HepG2 (cell line): Measurements from ENCODE around the gene IL5RA. TPM values are rescaled to one million over a fixed set of nuclear protein-coding genes. Genes with fewer than 3 reads are reported as not detected.

ENCODE experiments used
- ATAC-seq: fragments of 200-7000 bp; cut with Tn5 transposase; 3 replicates; pipeline ENCODE4 v1.9.1; 2020; ENCODE audit warnings: mild to moderate bottlenecking, moderate library complexity
- BruUV-seq: library from RNA; stranded (reverse); fragments of 400-500 nt; replicated peaks from 2 replicates; lab custom pipeline; 2021; lab: Mats Ljungman, UMichigan
- CTCF ChIA-PET: fragments of 300-600 bp; formaldehyde crosslinking; extraction: SDS; loops from one replicate; lab custom pipeline; 2021; ENCODE audit warnings: low total read pairs, inconsistent platforms, low intra/inter-chr PET ratio; lab: Yijun Ruan, JAX
- POLR2A ChIA-PET: fragments of 350-600 bp; sonication (Branson Sonifier 250); formaldehyde crosslinking; loops from one replicate; lab custom pipeline; 2020; ENCODE audit warnings: antibody characterized with exemption, inconsistent platforms; lab: Yijun Ruan, JAX
- DNase-seq: peaks from one replicate; pipeline ENCODE4 v3.0.0-alpha.2; 2015; ENCODE audit warnings: low spot score
- FAIRE-seq: peaks from 3 replicates; lab custom pipeline; 2011; peaks lifted over from hg19 to GRCh38; lab: Jason Lieb, UNC
- H2AFZ ChIP-seq: one replicate; pipeline ENCODE4 v1.6.1; 2011; ENCODE audit warnings: low read length, inconsistent platforms
- H3K27ac ChIP-seq: fragments of 300-600 bp; 3 replicates; pipeline ENCODE4 v1.8.0; 2011; ENCODE audit warnings: mixed run types, mild to moderate bottlenecking, mixed read lengths, low read length, inconsistent platforms; ENCODE audit not compliant: insufficient read depth; ENCODE audit errors: extremely low read length
- H3K27me3 ChIP-seq, 2 experiments: fragments of 200-600 bp in 1 of 2; 2 replicates in 1 of 2; 3 replicates in 1 of 2; pipeline versions ENCODE4 v1.6.0 to v1.8.0; 2011; ENCODE audit warnings: low read length in 2 of 2, mild to moderate bottlenecking in 2 of 2, moderate library complexity in 2 of 2, inconsistent platforms in 1 of 2; ENCODE audit not compliant: insufficient read depth in 2 of 2, control insufficient read depth in 1 of 2
- H3K36me3 ChIP-seq, 2 experiments: fragments of 200-600 bp in 1 of 2; replicated peaks in 1 of 2; 2 replicates in 1 of 2; 3 replicates in 1 of 2; pipeline versions ENCODE4 v1.5.1 to v1.8.0; 2011; ENCODE audit warnings: low read length in 2 of 2, inconsistent platforms in 1 of 2; ENCODE audit not compliant: insufficient read depth in 2 of 2, control insufficient read depth in 1 of 2
- H3K4me1 ChIP-seq: 2 replicates; pipeline ENCODE4 v1.5.1; 2012; ENCODE audit warnings: low read length, inconsistent platforms; ENCODE audit not compliant: insufficient read depth
- H3K4me2 ChIP-seq: 2 replicates; pipeline ENCODE4 v1.6.0; 2011; ENCODE audit warnings: low read depth, low read length, inconsistent platforms
- H3K4me3 ChIP-seq, 3 experiments: fragments of 200-600 bp in 1 of 3; sonication (generic), shearing (Covaris generic) in 1 of 3; replicated peaks in 1 of 3; 2 replicates each; pipeline ENCODE4 v1.5.1; 2011 to 2016; ENCODE audit warnings: low read length in 3 of 3, inconsistent platforms in 2 of 3, low read depth in 2 of 3, mild to moderate bottlenecking in 2 of 3, control low read depth in 1 of 3, mixed read lengths in 1 of 3; ENCODE audit not compliant: insufficient read depth in 1 of 3
- H3K79me2 ChIP-seq: one replicate; pipeline ENCODE4 v1.6.1; 2011; ENCODE audit warnings: low read length, inconsistent platforms; ENCODE audit not compliant: insufficient read depth
- H3K9ac ChIP-seq: 2 replicates; pipeline ENCODE4 v1.6.0; 2011; ENCODE audit warnings: mild to moderate bottlenecking, low read depth, low read length, inconsistent platforms; ENCODE audit not compliant: insufficient read depth
- H3K9me3 ChIP-seq: 2 replicates; pipeline ENCODE4 v1.5.1; 2012; ENCODE audit warnings: mild to moderate bottlenecking, low read length
- H4K20me1 ChIP-seq: 2 replicates; pipeline ENCODE4 v1.6.0; 2011; ENCODE audit warnings: inconsistent platforms, mild to moderate bottlenecking, low read length, moderate library complexity; ENCODE audit not compliant: insufficient read depth
- CREB1 ChIP-seq, 2 experiments: fragments of 450-650 bp in 1 of 2; IDR thresholded peaks; 2 replicates each; pipeline ENCODE4 v1.6.1; 2016 to 2017; ENCODE audit warnings: control low read depth in 1 of 2, mild to moderate bottlenecking in 1 of 2, missing compliant biosample characterization in 1 of 2, missing genetic modification characterization in 1 of 2
- CREM ChIP-seq, 2 experiments: sonication (generic) in 1 of 2; formaldehyde crosslinking in 1 of 2; IDR thresholded peaks; 2 replicates each; pipeline versions ENCODE4 v1.4.0 to v1.6.1; 2016 to 2020; ENCODE audit warnings: antibody characterized with exemption in 1 of 2, mild to moderate bottlenecking in 1 of 2, missing genetic modification reagents in 1 of 2
- FOXA3 ChIP-seq: IDR thresholded peaks from 2 replicates; pipeline ENCODE4 v1.6.1; 2016; ENCODE audit warnings: missing genetic modification reagents, missing compliant biosample characterization
- ZNF761 ChIP-seq: sonication (generic); formaldehyde crosslinking; conservative IDR thresholded peaks from 2 replicates; pipeline ENCODE4 v1.4.0; 2020; ENCODE audit warnings: mild to moderate bottlenecking, missing genetic modification reagents
- WGBS: methylation state at CpG from one replicate; pipeline ENCODE4 v1.1.6; 2017; ENCODE audit warnings: low lambda C conversion rate; 5-methylcytosine and 5-hydroxymethylcytosine counted together
- in situ Hi-C: cut with HindIII; loops from 2 replicates; pipeline ENCODE4 v1.10.0; 2017; ENCODE audit warnings: low pct_unique_long_range_greater_than_20kb; ENCODE audit not compliant: extremely low pct_ligation_motif_present
- intact Hi-C: fragments of 100-400 bp; cut with micrococcal nuclease; formaldehyde crosslinking; loops from one replicate; pipeline ENCODE4 v1.10.0; 2022; ENCODE audit not compliant: unreplicated experiment
- polyA plus RNA-seq, 8 experiments: library from polyadenylated mRNA; depleted of rRNA in 3 of 8; stranded (reverse) in 7 of 8; unstranded in 1 of 8; fragments of >200 nt; fragmentation: Illumina TruSeq in 4 of 8; extraction: Trizol in 4 of 8; gene quantifications; 2 replicates each; pipeline versions ENCODE4 v1.2.1 to v1.2.3, GENCODE V29; 2011 to 2016; ENCODE audit warnings: low read depth in 4 of 8, missing spikeins in 1 of 8, mixed read lengths in 1 of 8; ENCODE audit not compliant: insufficient read depth in 1 of 8
- total RNA-seq, 5 experiments: library from RNA; depleted of rRNA; stranded (reverse); fragments of >200 nt; fragmentation: Illumina TruSeq; extraction: Trizol; gene quantifications; 2 replicates each; pipeline ENCODE4 v1.2.3, GENCODE V29; 2016; ENCODE audit warnings: low read depth in 1 of 5
- TF ChIP-seq, protein P1 (sequence below): sonication (generic); formaldehyde crosslinking; IDR thresholded peaks from 2 replicates; pipeline ENCODE4 v1.4.0; 2020; ENCODE audit warnings: mild to moderate bottlenecking, low read depth, missing genetic modification reagents

Gene IL5RA
- total and polyA plus RNA-seq, 2 of the 13 experiments (the other 11 are each of a cell fraction or from before 2014, with no cell fraction given): not detected

DNA sequence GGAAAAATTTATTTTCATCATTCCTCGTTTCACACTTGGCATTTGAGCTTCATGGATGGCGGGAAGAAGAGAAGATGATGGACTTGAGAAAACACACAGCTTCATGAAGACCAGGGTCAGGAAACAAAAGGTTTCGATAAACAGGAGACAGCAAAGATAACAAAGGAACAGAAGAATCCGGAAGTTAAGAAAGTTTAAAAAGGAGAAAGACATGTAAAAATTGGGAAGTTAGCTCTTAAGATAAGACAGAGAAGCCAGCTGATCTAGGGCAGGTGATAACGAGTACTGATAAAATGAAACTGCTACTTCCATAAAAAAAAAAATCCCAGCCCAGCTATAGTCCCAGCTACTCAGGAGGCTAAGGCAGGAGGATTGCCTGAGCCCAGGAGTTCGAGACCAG is 23.9 kb downstream of the IL5RA start:
- in situ Hi-C loops: no loop called here
- FAIRE-seq (no peak), DNase-seq (no peak), ATAC-seq (no peak)
- Histone ChIP-seq H3K36me3 (no peaks in the 10 kb centered on the region), H4K20me1 (0 out of 2 replicates have a peak, but pooled peaks cover 2% of the 10 kb centered on the region), H3K9ac (no peak overlapping the region), H3K4me1 (no peaks in the 10 kb centered on the region), H3K4me3 (no peak overlapping the region), H3K27me3 (0 out of 5 replicates have a peak, but pooled peaks cover 0 to 7% of the 10 kb centered on the region in 2 experiments), H3K9me3 (no peaks in the 10 kb centered on the region), H3K4me2 (no peak overlapping the region), H2AFZ (no peak overlapping the region), H3K79me2 (no peaks in the 10 kb centered on the region), H3K27ac (no peak overlapping the region)
- TF ChIP-seq FOXA3 (CRISPR knock-in tag): no peak
- TF ChIP-seq, protein P1, sequence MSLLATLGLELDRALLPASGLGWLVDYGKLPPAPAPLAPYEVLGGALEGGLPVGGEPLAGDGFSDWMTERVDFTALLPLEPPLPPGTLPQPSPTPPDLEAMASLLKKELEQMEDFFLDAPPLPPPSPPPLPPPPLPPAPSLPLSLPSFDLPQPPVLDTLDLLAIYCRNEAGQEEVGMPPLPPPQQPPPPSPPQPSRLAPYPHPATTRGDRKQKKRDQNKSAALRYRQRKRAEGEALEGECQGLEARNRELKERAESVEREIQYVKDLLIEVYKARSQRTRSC: no peak
- no TSS peak for BruUV-seq
- WGBS: 2% methylated on average over 6 of the region's 6 CpGs
- CTCF ChIA-PET: no interaction called here
- POLR2A ChIA-PET: no interaction called here
- intact Hi-C loops: no loop called here

DNA sequence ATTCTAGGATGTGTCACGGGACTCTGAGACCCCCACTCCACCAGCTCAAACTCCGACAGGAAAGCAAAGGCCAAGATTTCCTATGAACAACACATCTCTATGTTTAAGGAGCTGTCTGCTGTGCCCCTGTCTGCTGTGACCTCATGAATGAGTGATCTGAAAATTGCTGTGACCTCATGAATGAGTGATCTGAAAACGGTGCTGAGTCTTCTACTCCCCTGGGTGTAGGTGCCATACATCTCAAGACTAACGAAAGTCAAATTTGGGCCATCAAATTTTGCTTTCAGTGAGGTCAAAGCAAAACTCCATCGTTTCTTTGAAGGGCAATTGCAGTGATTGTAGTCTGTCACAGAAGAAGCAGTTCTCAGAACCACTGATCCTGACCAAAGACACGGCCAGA is 24.4 kb downstream of the IL5RA start:
- CTCF ChIA-PET: no interaction called here
- in situ Hi-C loops (no loop called here), intact Hi-C loops (no loop called here)
- POLR2A ChIA-PET: no interaction called here
- DNase-seq (no peak), FAIRE-seq (no peak)
- BruUV-seq: no TSS peak
- Histone ChIP-seq H3K4me2 (no peak overlapping the region), H3K79me2 (no peaks in the 10 kb centered on the region), H4K20me1 (0 out of 2 replicates have a peak, but pooled peaks cover 2% of the 10 kb centered on the region), H3K9me3 (no peaks in the 10 kb centered on the region), H3K36me3 (no peaks in the 10 kb centered on the region), H2AFZ (no peak overlapping the region), H3K27me3 (0 out of 5 replicates have a peak, but pooled peaks cover 0 to 7% of the 10 kb centered on the region in 2 experiments), H3K4me1 (no peaks in the 10 kb centered on the region), H3K27ac (no peak overlapping the region)
- 0% methylated on average over 6 of the region's 6 CpGs for WGBS
- TF ChIP-seq ZNF761 (CRISPR knock-in tag): no peak
- TF ChIP-seq CREB1 (IDR thresholded peaks at IDR 0.05): peak; percentile 51; the same call in 1 of the 2 replicates
- TF ChIP-seq CREB1 (CRISPR knock-in tag; IDR thresholded peaks at IDR 0.05): no peak
- no peak for TF ChIP-seq CREM (IDR thresholded peaks at IDR 0.05)
- no peak for TF ChIP-seq CREM (CRISPR knock-in tag; IDR thresholded peaks at IDR 0.05)
- TF ChIP-seq, all 625 proteins: peak for 1
- Histone ChIP-seq H3K9ac (no peak overlapping the region), H3K4me3 (no peak overlapping the region)
- no peak for ATAC-seq
